Thyroid gland (tissue), 4 donors: ENCODE data around the gene NRBP1.

Experiments used
- CTCF ChIP-seq, 6 experiments: fragments of 200-600 bp in 3 of 6; fragments of 450-650 bp in 3 of 6; sonication (generic) in 3 of 6; IDR thresholded peaks; one replicate each; pipeline ENCODE4 v1.5.1; 2016 to 2019; ENCODE audit warnings: antibody characterized with exemption in 6 of 6, mild to moderate bottlenecking in 2 of 6, inconsistent platforms in 1 of 6, moderate library complexity in 1 of 6
- POLR2A ChIP-seq, 2 donors: fragments of 450-650 bp; IDR thresholded peaks; one replicate each; pipeline ENCODE4 v1.6.1; 2017; ENCODE audit warnings: antibody characterized with exemption in 2 of 2, mild to moderate bottlenecking in 2 of 2, moderate library complexity in 1 of 2

GRCh38 chr2:27485496-27485895 is 57.1 kb downstream of the NRBP1 start:
- no peak for TF ChIP-seq CTCF (IDR thresholded peaks at IDR 0.05)
- TF ChIP-seq POLR2A (IDR thresholded peaks at IDR 0.05), result no peak
